ENCODE results near the gene HLA-DPB1.

HLA-DPB1 gene

GRCh38 chr6:33071569-33071968 is 4.2 kb upstream of the HLA-DPB1 start:
- H3K4me3 ChIP-seq (ENCODE audit: low read depth, low read length) = no peak overlapping the region
- TF ChIP-seq, protein P1, sequence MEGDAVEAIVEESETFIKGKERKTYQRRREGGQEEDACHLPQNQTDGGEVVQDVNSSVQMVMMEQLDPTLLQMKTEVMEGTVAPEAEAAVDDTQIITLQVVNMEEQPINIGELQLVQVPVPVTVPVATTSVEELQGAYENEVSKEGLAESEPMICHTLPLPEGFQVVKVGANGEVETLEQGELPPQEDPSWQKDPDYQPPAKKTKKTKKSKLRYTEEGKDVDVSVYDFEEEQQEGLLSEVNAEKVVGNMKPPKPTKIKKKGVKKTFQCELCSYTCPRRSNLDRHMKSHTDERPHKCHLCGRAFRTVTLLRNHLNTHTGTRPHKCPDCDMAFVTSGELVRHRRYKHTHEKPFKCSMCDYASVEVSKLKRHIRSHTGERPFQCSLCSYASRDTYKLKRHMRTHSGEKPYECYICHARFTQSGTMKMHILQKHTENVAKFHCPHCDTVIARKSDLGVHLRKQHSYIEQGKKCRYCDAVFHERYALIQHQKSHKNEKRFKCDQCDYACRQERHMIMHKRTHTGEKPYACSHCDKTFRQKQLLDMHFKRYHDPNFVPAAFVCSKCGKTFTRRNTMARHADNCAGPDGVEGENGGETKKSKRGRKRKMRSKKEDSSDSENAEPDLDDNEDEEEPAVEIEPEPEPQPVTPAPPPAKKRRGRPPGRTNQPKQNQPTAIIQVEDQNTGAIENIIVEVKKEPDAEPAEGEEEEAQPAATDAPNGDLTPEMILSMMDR (IDR thresholded peaks at IDR 0.05; ENCODE audit: control insufficient read depth, extremely low read depth, insufficient read depth) = no peak
- DNase-seq (ENCODE audit: low read depth) = no peak

DNA sequence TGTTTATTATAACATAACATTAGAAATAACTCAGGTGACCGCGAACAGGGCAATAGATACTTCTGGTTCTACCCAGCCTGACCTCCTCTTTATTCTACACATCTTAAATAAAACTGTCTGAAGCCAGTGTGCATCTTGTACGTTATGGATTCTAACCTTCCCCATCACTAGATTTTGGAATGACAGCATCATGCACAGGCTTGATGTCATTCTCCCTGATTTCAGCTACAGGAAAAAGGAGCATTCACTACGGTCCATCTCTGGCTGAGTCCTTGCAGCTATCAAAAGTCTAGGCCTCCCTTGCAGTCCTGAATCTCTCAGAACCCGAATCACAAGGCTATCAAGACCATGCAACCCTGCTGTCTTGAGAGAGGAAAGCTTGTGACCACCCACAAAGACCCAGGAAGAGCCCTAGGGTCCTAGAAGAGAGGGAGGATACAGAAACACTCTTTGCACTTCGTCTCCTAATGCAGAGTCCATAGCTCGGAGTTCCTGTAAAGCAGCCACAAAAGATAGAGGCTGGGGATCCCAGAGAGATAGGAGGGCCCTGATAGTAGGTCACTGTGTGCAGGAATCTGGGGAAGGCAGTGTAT is 3.2 kb upstream of the HLA-DPB1 start:
- no peak for DNase-seq (ENCODE audit: low read depth)
- H3K4me3 ChIP-seq (ENCODE audit: low read depth, low read length) = no peak overlapping the region
- TF ChIP-seq, protein P1 (IDR thresholded peaks at IDR 0.05; ENCODE audit: control insufficient read depth, extremely low read depth, insufficient read depth) = no peak

GRCh38 chr6:33073431-33073871 is 2.3 kb upstream of the HLA-DPB1 start, which contains the start of gene HLA-DPA1:
TSS of gene HLA-DPA1 (minus strand) at chr6:33073649.
- TF ChIP-seq, protein P1 (IDR thresholded peaks at IDR 0.05; ENCODE audit: control insufficient read depth, extremely low read depth, insufficient read depth) = no peak
- no peak for DNase-seq (ENCODE audit: low read depth)
- no peak within 1 kb of the TSS for H3K4me3 ChIP-seq (ENCODE audit: low read depth, low read length)

- no peak overlapping the region for H3K4me3 ChIP-seq (ENCODE audit: low read depth, low read length)
- no peak for DNase-seq (ENCODE audit: low read depth)
- TF ChIP-seq, protein P1 (IDR thresholded peaks at IDR 0.05; ENCODE audit: control insufficient read depth, extremely low read depth, insufficient read depth) = no peak
Measured at GRCh38 chr6:33075208-33075567, 602 bp upstream of the HLA-DPB1 start.

DNA sequence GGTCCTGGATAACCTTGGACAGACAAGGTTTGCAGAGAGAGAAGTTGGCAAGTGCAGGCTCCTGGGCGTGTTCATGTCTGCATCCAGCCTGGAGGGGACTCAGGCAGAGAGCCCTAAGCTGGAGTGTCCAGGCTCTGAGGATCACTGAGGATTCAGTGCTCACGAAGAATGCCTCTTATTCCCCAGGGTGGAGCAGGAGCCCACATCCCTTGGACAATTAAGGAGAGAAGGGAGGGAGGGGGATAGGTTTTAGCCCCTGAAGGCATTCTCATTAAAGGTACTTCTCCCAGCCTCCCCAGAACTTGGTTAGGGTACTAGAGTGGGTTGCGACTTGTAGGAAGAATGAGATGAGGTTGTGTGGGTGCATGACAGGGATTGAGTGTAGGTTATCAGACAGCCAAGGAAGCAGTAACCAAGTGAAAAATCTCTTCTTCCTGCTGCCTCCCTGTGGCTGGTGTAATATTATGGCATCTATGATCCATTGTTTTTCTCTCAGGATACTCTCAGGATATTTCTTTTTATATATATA is 680 bp downstream of the HLA-DPB1 start:
- TF ChIP-seq, protein P1 (IDR thresholded peaks at IDR 0.05; ENCODE audit: control insufficient read depth, extremely low read depth, insufficient read depth) = no peak
- DNase-seq (ENCODE audit: low read depth) = no peak
- H3K4me3 ChIP-seq (ENCODE audit: low read depth, low read length) = no peak overlapping the region

DNA sequence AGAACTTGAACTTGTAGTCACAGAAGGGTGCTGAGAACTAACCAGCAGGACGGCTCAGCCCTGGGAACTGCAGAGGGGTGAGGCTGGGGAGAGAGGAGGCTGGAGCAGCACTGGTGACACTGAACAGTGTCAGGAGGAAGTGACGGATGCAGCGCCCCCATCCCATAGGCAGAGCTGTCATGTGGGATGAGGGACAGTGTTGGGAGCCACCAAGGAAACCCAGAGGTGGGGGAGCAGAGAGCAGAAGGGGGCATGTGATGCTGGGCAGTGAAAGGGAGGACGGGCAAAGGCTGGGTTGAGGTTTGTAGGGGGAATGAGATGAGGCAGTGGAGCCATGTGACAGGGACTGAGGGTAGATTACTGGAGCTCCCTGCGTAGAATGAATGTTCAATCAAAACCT is 2.1 kb downstream of the HLA-DPB1 start:
- TF ChIP-seq, protein P1 (IDR thresholded peaks at IDR 0.05; ENCODE audit: control insufficient read depth, extremely low read depth, insufficient read depth) = no peak
- H3K4me3 ChIP-seq (ENCODE audit: low read depth, low read length) = no peak overlapping the region
- no peak for DNase-seq (ENCODE audit: low read depth)

- TF ChIP-seq, protein P1 (IDR thresholded peaks at IDR 0.05; ENCODE audit: control insufficient read depth, extremely low read depth, insufficient read depth) = no peak
- no peak overlapping the region for H3K4me3 ChIP-seq (ENCODE audit: low read depth, low read length)
- DNase-seq (ENCODE audit: low read depth) = no peak
Measured at GRCh38 chr6:33078442-33078841, 2.7 kb downstream of the HLA-DPB1 start.

All from LNCaP clone FGC (cell line).